Endometrial microvascular endothelial cells (primary cell): ENCODE results near the gene SSBP2. TPM values are rescaled to one million over a fixed set of nuclear protein-coding genes. Genes with fewer than 3 reads are reported as not detected.
"Not testable (repeated sequence)": the region's sequence is repeated elsewhere in the genome, so short reads cannot be mapped to it uniquely, and the experiment has no call there.

Source experiments
- in situ Hi-C: cut with HindIII; loops from 2 replicates; pipeline ENCODE4 v1.10.0; 2017; ENCODE audit warnings: low sequenced_read_pairs, low pct_unique_long_range_greater_than_20kb; ENCODE audit errors: inconsistent ontology term
- total RNA-seq: library from RNA; depleted of rRNA; stranded (reverse); fragments of >200 nt; gene quantifications from one replicate; pipeline ENCODE4 v1.2.3, GENCODE V29; 2015; ENCODE audit errors: inconsistent ontology term

SSBP2 gene
- total RNA-seq, 1 donor from 2014 or later, result 22.6 TPM

DNA sequence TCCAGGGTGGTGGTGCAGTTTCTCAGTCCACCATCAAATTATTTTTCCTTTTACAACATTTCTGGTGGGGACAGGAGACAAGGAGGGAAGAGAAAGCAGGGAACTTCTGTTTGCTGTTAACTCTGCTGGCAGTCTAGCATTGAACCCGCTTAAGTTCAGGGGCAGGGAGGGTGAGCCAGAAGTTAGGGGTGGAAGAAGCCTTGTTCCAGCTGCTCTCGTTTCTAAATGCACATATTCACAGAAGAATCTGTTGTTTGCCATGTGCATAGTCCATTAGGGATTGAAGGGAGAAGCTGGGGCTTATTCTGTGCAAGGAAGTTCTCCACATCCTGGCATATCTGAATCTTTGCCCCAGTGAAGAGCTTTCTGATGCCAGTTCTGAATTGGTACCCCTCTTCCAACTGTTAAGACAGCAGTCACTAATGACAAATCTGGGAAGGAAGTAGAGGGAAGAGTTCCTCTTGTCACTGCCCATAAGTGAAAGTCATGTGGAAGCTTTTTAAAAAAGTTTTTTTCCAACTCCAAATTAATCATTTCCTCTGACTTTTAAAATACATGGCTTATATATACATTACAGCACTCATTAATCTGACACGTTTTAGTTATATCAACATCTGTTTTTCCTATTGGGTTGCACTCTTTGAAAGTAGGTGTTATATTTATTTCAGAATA is 324.4 kb downstream of the SSBP2 start:
- in situ Hi-C loops, result no loop called here

DNA sequence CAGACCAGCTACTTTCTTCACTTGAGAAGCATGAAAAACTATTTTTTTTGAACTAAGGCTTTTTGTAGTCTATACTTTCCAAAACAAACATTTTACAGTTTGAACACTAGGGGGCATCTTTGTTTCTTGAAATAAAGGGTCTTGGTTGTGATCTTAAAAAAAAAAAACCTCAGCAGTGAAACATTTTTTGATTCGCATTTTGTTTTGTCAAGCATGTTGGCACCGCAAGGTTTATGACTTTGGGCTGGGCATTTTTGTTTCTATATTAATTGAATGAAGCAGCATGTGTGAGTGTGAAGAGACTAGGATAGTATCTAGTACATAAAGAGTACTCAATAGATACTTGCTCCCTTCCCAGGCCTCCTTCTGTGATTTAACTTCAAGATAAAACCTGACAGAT is 325.3 kb downstream of the SSBP2 start:
- in situ Hi-C loops, result no loop called here

DNA sequence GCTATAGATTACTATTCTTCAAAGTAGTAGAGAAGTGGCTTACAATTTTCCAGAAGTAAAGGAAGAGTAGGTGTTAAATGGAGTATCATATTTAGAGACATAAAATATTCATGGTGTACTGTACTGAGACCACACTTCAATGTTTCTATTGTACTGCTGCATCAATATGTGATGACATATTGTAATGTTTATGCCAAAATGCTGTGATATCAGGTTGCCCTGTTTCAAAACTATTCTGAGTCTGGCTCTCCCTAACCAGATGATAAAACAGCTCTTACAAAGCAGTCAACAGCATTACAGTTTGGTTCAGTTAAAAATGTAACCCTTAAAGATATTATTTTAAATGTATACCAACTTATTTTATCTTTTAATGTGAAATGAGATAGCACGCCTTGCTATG is 326.2 kb downstream of the SSBP2 start:
- in situ Hi-C loops, result no loop called here

DNA sequence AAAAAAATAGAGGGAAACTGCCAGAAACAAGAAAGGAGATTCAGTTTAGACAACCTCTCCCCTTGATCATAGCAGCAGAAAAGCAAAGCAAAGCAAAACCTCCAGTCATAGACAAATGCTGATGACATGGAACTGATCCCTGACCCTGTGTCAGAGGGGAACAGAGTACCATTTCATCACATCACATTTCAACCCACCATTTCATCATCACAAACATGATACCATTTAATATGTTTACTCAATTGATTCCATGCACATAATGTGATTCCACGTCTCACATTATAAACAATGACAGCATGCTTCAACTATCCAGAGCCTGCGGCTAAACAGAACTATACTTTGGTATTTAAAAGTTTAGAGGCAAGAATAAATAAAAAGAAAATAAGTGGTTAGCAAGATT is 328.2 kb downstream of the SSBP2 start:
- in situ Hi-C loops, result no loop called here

DNA sequence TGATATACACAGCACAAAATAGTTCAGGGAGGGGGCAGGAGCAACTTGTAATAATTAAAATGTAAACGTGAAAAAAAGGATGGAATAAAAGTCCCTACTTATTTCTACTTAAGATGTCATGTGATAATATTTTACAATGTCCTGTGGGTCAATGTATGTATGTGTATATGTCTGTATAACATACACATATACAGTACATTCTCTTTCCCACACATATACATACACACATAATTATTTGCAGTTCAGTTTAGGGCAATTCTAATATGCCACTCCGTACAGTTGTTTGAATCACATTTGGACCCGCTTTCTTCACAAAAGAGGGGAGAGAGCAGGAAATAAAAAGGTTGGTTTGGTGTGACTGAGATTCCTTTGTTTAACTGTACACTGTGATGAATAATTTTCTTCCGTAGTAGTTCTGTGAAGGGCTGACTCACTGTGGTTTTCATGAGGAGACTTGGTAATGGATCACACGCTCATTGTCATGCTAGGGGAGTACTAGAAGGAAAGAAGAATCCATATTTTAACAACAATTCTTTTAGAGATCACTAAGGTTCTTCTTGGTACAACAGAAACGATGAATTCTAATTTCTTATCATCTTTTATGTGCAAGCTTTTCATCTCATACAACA is 330.7 kb downstream of the SSBP2 start:
- in situ Hi-C loops, result no loop called here

DNA sequence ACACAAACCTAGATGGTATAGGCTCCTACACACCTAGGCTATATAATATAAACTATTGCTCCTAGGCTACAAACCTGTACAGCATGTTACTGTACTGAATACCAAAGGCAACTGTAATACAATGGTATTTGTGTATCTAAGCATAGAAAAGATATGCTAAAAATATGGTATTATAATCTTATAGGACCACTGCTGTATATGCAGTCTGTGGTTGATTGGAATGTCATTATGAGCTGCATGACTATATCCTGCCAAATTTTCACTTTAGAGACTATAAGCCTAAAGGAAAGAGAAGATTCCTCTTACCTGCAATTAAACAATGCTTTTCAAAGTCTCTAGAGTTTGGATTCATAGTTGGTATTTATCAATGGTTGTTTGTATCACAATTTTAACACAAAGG is 332.3 kb downstream of the SSBP2 start:
- in situ Hi-C loops, result no loop called here

DNA sequence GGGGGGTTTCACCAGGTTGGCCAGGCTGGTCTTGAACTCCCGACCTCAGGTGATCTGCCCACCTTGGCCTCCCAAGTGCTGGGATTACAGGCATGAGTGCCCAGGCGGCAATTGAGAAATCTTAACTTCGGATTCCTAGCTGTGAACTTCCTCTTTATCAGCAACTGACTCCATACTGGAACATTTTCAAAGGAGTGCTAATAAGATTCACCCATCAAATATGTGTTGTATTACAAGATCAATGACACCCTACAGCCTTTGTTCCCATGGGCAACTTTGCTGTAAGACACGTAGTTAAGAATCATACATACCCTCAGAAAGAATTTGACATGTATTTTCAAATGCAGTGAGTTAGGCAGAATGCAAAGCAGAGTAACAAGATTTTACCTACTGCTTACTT is 333.8 kb downstream of the SSBP2 start:
- in situ Hi-C loops, result no loop called here

DNA sequence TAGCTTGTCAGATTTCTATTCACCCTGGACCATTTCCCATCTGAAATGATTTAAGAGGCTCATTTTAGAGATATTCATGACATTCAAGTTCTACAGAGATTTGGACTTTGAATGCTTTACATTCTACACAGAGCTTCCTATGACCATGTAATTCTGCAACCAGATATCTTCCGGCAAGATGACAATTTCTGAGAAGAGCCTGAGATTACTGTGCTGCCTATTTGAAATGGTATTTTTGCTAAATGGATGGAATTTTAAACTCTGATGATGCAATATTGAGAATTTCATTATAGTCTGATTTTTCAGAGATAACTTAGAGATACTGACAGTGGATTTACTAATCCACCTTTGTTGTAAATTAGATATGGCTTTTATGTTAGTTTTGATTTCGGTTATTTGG is 341.0 kb downstream of the SSBP2 start:
- in situ Hi-C loops, result no loop called here

DNA sequence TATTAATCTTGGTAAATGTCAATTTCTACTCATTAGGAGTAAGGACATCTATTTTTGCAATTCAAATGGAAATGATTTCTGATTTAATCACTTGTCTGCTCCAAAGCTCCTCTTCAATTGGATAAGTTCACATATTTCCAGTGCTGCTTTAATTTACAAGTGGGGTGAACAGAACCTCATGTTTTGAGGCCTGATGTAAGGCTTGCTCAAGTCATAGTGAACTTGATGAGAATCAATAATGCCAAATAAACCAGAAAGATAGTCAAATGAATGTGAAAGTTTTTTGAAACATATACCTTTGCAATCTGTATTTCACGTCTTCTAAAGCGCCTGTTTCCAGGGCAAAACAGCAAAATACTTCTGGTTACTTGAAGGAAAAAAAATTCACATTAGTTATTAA is 341.5 kb downstream of the SSBP2 start:
- in situ Hi-C loops, result no loop called here

DNA sequence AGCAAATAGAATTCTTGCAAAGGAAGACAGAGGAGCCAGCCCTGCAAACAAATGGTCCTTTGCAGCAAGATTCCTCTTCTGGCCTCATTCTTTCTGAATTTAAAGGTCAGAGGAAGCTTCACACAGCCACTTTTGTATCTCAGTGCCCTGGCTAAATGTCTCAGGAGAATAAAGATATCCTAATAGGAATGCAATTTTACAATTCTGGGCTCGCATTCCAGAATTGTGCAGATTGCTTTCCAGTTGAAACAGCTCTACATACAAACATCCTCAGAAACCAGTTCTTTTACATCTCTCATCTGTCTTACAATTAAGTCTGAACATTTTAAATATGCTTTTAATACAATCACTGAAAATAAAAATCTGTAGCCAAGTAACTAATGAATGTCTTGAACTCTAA is 342.4 kb downstream of the SSBP2 start:
- in situ Hi-C loops, result no loop called here

DNA sequence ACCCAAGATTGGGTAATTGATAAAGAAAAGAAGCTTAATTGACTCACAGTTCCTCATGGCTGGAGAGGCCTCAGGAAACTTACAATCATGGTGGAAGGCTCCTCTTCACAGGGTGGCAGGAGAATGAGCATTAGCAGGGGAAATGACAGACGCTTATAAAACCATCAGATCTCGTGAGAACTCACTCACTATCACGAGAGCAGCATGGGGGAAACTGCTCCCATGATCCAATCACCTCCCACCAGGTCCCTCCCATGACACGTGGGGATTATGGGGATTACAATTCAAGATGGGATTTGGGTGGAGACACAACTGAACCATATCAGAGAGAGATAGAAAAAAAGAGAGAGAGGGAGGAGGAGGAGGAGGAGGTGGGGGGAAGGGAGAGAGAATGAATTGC is 343.1 kb downstream of the SSBP2 start:
- in situ Hi-C loops, result not testable (repeated sequence)

DNA sequence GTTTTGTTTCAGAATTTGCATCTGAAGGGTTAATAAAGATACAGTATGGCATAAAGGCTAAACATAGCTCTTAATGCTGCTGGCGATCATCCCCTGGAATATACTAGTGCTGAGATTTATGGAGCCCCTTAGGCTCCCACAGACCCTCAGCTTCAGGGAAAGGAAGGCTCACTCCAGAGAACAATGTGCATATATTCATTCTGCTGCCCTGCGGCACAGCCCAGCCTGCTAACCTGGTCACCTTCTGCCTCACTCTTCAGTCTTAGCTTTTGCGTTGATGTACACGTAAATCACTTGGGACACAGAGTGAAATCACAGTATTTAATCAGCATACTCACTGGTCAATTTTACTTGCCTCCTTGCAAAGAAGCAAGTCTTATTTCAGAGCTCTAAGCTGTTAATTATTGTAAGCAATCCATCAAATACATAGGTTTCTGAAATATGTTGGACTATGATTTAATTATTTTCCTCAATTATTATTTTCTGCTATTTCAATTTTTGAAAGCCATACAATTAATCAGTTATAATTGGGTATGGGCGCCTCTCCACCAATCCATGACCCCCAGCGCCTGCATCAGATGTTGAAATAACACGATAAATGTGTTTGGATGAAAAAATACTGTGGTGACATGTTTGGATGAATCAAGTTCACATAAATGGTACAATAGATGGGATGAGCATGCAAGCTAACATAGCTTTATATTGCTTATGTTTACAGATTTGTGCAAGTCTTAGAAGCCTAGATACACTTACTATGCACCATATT is 345.6 kb downstream of the SSBP2 start:
- in situ Hi-C loops, result no loop called here

DNA sequence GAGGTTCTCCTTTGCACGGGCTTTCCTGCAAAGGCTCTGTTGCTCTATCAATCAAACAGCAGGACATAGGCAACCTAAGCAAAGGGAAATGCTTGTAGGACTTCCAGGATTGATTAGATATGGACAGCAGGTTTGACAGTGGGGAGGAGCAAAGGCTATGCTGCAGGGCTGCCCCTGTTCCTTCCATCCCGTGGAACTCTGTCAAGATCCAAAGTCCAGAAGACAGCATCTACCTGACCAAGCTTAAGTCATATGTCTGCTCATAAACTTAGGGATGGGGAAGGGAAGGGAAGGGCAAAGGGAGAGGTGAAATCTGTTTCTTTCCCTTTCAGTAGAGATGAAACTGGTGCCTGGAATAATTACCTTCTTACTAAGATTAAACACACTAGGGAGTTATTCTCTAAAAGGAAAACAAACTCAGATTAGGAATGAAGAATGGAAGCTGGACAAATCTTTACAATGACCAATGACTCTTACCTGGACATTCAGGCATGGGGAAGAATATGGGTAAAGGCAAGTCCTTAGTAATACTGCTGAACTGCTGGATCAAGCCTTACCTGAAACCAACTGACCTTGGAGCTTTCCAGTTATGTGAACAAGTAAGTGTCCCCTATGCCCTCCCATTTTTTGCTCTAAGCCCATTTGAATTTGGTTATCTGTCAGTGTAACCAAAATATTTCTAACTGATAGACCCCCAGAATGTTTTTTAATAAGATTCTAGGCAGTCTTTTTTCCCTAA is 348.5 kb downstream of the SSBP2 start:
- in situ Hi-C loops, result no loop called here

DNA sequence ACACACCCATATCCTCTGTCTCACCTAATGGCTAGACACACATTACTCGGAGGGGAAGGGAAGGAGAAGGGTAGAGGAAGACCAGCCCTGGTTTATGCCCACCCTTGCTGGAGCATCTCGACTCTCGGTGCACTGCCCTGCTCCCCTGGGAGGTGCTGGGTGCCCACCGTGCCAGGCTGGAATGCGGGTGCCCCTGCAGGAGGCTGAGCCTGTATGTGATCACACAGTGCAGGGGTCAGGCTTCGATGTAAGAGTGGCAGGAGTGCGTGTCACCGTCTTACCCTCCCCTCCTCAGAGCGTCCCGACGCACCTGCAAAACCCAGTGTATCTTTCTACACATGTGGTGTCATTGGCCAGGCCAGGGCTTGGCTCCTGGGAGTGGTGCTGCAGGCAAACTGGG is 349.6 kb downstream of the SSBP2 start:
- in situ Hi-C loops, result no loop called here

DNA sequence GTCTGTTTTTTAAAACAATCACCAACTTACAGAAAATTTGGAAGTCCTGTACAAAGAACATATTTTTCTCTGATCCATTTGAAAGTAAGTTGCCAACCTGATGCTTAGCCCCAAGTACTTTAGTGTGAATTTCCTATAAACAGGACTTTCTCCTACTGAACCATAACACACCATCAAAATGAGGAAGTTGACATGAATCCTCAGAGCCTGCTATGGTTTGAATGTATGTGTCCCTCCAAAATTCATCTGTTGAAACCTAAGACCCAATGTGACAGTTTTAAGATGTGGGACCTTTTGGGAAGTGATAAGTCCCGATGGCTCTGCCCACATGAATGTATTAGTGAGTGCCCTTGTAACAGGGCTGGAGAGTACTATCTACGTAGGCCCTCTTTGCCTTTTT is 350.5 kb downstream of the SSBP2 start:
- in situ Hi-C loops, result no loop called here

DNA sequence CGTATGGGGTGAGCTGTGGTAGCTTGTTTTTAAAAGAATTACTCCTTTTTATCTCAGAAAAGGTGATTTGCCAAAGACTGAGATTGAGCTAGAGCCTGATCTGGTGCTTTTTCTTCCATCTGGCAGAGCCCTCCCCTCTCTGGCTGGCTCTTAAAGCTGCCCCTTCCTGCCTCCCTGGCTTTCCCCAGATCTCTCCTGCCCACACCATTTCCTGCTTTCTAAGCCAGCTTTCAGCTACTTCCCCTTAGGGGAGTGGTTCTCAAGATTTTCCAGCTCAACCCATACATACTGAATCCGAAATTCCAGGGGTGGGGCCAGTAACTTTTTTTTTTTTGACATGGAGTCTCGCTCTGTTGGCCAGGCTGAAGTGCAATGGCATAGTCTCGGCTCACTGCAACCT is 352.2 kb downstream of the SSBP2 start:
- in situ Hi-C loops, result no loop called here

DNA sequence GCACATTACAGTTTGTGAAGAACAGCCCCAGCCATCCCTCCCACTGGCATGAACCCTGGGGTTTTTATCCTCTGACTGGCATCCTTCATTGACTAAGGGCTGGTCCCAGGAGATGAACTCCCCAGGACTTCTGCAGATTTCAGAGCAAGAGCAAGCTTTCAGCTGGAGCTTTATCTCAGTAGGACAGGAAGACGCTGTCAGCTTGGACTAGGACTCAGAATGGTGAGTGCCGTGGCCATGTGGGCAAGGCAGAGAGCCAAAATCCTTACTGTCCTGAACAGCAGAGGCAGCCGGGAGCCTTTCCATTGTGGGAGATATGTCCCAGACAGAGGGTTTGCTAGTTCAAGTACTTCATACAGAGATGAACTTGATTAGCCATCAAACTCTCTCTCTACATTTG is 353.7 kb downstream of the SSBP2 start:
- in situ Hi-C loops, result no loop called here

DNA sequence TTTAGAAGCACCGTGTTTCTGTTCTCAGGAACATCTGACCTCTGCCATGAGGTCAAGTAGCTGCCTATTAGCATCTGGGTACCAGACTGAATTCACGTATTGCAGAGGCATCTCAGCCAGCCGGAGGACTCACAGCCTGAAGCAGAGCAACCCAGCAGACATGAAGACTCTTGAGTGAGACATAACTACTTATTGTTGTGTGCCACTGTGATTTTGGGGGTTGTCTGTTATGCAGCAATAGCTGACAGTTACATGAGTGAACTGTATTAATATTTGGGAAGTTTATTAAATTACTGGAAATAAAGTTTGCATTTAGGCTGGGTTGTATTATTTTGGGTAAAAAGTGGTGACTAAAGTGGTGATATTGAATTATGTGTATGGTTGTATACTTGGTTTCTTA is 355.6 kb downstream of the SSBP2 start:
- in situ Hi-C loops, result no loop called here

DNA sequence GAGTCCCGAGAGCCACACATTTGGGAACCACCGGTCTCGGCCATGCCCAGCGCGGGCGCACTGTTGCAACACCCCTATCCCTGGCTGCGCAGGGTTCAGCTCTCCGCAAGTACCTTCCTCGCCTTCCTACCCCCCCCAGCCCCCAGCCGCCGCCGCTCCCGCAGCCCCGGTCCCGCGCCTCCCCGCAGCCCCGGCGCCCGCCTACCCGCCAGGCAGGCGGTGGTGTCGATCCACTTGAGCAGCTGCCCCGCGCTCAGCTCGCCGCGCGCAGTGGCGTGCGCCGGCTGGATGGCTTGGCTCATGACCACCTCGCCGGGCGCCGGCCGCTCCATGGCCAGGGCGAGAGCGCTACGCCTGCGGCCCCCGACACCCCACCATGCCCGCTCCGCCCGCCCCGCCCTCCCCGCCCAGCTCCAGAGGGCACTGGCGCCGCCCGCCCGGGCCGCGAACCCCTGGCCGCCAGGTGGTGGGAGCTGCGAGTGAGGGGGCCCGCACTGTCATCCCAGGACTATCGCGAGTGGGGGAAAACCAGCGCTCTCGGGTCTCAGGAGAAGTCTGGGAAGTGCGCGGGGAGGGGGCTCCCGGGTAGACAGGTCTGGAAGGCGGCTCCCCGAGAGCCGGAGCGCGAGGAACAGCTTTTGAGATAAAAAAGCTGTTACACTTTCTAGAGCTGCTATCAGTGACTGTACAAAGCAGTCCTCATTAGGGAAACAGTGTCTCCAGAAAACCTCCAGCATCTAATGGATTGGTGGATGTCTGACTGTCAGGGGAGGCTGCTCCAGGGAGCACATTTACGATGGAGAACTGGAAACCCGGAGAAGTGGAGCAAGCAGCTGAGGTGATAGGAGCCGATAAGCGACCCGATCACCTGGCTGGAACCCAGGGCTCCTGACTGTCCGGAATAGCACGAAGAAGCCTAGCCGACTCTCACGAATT is 356.8 kb downstream of the SSBP2 start, which contains the start of gene ACOT12:
ACOT12 (minus strand) TSS at position 352 of the 936 bp plus-strand sequence; CDS start at position 332, 20 bp downstream.
- in situ Hi-C loops, result no loop called here
